ENCODE results near the gene AGBL1.
A peak's percentile ranks its signal among the peaks of the same experiment; 100 is the strongest.

Gene AGBL1

GRCh38 chr15:86300390-86301125 is 220.9 kb downstream of the AGBL1 start:
- H3K4me3 ChIP-seq (ENCODE audit: low read depth, low read length) = no peak overlapping the region
- DNase-seq (ENCODE audit: low read depth) = no peak

GRCh38 chr15:86311568-86312280 is 232.1 kb downstream of the AGBL1 start:
- no peak overlapping the region for H3K4me3 ChIP-seq (ENCODE audit: low read depth, low read length)
- no peak for DNase-seq (ENCODE audit: low read depth)

- no peak overlapping the region for H3K4me3 ChIP-seq (ENCODE audit: low read depth, low read length)
- DNase-seq (ENCODE audit: low read depth) = no peak
Measured at GRCh38 chr15:86312486-86312885, 232.8 kb downstream of the AGBL1 start.

GRCh38 chr15:86316216-86316615 is 236.5 kb downstream of the AGBL1 start:
- H3K4me3 ChIP-seq (ENCODE audit: low read depth, low read length) = no peak overlapping the region

GRCh38 chr15:86316726-86317383 is 237.2 kb downstream of the AGBL1 start:
- H3K4me3 ChIP-seq (ENCODE audit: low read depth, low read length) = no peak overlapping the region
- no peak for DNase-seq (ENCODE audit: low read depth)

More at GRCh38 chr15:86316216-86316615, 236.5 kb downstream of the AGBL1 start:
- no peak for DNase-seq (ENCODE audit: low read depth)

GRCh38 chr15:86317384-86317740 is 237.7 kb downstream of the AGBL1 start:
- DNase-seq (ENCODE audit: low read depth) = no peak
- H3K4me3 ChIP-seq (ENCODE audit: low read depth, low read length) = no peak overlapping the region

- DNase-seq (ENCODE audit: low read depth) = no peak
Measured at GRCh38 chr15:86322629-86323028, 243.0 kb downstream of the AGBL1 start.

GRCh38 chr15:86327230-86327865 is 247.7 kb downstream of the AGBL1 start:
- H3K4me3 ChIP-seq (ENCODE audit: low read depth, low read length) = no peak overlapping the region

More at GRCh38 chr15:86322629-86323028, 243.0 kb downstream of the AGBL1 start:
- H3K4me3 ChIP-seq (ENCODE audit: low read depth, low read length) = no peak overlapping the region

GRCh38 chr15:86328658-86329057 is 249.0 kb downstream of the AGBL1 start:
- no peak for DNase-seq (ENCODE audit: low read depth)
- H3K4me3 ChIP-seq (ENCODE audit: low read depth, low read length) = no peak overlapping the region

More at GRCh38 chr15:86327230-86327865, 247.7 kb downstream of the AGBL1 start:
- no peak for DNase-seq (ENCODE audit: low read depth)

- no peak overlapping the region for H3K4me3 ChIP-seq (ENCODE audit: low read depth, low read length)
- no peak for DNase-seq (ENCODE audit: low read depth)
Measured at GRCh38 chr15:86329311-86330013, 249.8 kb downstream of the AGBL1 start.

GRCh38 chr15:86333819-86334218 is 254.1 kb downstream of the AGBL1 start:
- H3K4me3 ChIP-seq (ENCODE audit: low read depth, low read length) = no peak overlapping the region
- no peak for DNase-seq (ENCODE audit: low read depth)

GRCh38 chr15:86336051-86336788 is 256.5 kb downstream of the AGBL1 start:
- H3K4me3 ChIP-seq (ENCODE audit: low read depth, low read length) = no peak overlapping the region
- DNase-seq (ENCODE audit: low read depth) = peak; percentile 41

GRCh38 chr15:86337071-86337470 is 257.4 kb downstream of the AGBL1 start:
- no peak for DNase-seq (ENCODE audit: low read depth)
- no peak overlapping the region for H3K4me3 ChIP-seq (ENCODE audit: low read depth, low read length)

- H3K4me3 ChIP-seq (ENCODE audit: low read depth, low read length) = no peak overlapping the region
- no peak for DNase-seq (ENCODE audit: low read depth)
Measured at GRCh38 chr15:86347245-86347644, 267.6 kb downstream of the AGBL1 start.

- no peak for DNase-seq (ENCODE audit: low read depth)
- no peak overlapping the region for H3K4me3 ChIP-seq (ENCODE audit: low read depth, low read length)
Measured at GRCh38 chr15:86349565-86349964, 269.9 kb downstream of the AGBL1 start.

- no peak for DNase-seq (ENCODE audit: low read depth)
- H3K4me3 ChIP-seq (ENCODE audit: low read depth, low read length) = no peak overlapping the region
Measured at GRCh38 chr15:86353213-86353612, 273.5 kb downstream of the AGBL1 start.

GRCh38 chr15:86355361-86355760 is 275.7 kb downstream of the AGBL1 start:
- no peak for DNase-seq (ENCODE audit: low read depth)
- H3K4me3 ChIP-seq (ENCODE audit: low read depth, low read length) = no peak overlapping the region

- H3K4me3 ChIP-seq (ENCODE audit: low read depth, low read length) = no peak overlapping the region
- DNase-seq (ENCODE audit: low read depth) = no peak
Measured at GRCh38 chr15:86355801-86356200, 276.1 kb downstream of the AGBL1 start.

- H3K4me3 ChIP-seq (ENCODE audit: low read depth, low read length) = no peak overlapping the region
- no peak for DNase-seq (ENCODE audit: low read depth)
Measured at GRCh38 chr15:86362555-86362954, 282.9 kb downstream of the AGBL1 start.
